GM21717 (cell line): ENCODE measurements around the gene XAGE1A.
"Not testable (repeated sequence)": the region's sequence is repeated elsewhere in the genome, so short reads cannot be mapped to it uniquely, and the experiment has no call there.

ENCODE experiments used
- ATAC-seq: cut with Tn5 transposase; IDR thresholded peaks from one replicate; pipeline ENCODE4 v1.9.1; 2021; ENCODE audit warnings: mild to moderate bottlenecking, moderate library complexity; ENCODE audit not compliant: unreplicated experiment

The XAGE1A gene, protein sequence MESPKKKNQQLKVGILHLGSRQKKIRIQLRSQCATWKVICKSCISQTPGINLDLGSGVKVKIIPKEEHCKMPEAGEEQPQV

DNA sequence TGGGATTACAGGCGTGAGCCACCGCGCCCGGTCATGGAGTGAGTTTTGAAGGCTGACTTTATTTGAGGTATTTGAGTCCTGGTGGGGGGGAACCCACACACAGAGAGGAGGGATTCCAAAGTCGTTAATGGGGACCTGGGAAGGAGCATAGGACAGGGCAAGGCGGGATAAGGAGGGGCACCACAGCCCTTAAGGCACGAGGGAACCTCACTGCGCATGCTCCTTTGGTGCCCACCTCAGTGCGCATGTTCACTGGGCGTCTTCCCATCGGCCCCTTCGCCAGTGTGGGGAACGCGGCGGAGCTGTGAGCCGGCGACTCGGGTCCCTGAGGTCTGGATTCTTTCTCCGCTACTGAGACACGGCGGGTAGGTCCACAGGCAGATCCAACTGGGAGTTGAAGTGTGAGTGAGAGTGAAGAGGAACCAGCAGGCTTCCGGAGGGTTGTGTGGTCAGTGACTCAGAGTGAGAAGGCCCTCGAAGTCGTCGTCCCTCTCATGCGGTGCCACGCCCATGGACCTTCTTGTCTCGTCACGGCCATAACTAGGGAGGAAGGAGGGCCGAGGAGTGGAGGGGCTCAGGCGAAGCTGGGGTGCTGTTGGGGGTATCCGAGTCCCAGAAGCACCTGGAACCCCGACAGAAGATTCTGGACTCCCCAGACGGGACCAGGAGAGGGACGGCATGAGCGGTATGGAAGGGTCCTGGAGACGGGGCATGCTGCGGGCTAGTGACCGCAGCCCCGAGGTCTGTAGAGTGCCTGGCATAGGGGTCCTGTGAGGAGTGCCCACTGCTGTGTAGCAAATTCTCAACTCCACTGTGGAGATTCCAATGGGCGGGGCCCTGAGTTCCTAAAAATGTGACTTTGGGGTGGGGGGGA is at the start of gene XAGE1A:
Gene XAGE1A (plus strand): TSS at position 264 of the 874 bp plus-strand sequence. CDS start 1,554 bp downstream, outside the sequence.
- ATAC-seq = not testable (repeated sequence)

DNA sequence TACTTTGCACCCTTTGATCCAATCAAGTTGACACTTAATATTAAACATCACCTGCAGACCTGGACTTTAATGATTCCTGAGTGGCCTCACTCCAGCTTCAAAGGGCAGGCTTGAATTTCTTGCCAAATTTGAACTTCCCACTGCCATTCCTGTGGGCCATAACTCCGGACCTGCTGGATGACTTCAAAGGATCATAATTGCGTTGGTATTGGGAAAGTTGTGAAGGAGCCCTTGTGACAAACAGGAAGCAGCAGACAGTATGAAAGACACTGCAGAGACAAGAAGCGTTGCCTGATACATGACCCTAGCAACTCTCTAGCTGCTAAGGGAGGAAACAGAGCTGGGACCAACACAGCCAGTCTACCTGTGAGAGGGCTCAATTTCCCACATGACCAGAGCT is 43.6 kb upstream of the XAGE1A start:
- ATAC-seq = not testable (repeated sequence)

- ATAC-seq = not testable (repeated sequence)
Measured at GRCh38 chrX:52471301-52471700, 24.3 kb upstream of the XAGE1A start.

DNA sequence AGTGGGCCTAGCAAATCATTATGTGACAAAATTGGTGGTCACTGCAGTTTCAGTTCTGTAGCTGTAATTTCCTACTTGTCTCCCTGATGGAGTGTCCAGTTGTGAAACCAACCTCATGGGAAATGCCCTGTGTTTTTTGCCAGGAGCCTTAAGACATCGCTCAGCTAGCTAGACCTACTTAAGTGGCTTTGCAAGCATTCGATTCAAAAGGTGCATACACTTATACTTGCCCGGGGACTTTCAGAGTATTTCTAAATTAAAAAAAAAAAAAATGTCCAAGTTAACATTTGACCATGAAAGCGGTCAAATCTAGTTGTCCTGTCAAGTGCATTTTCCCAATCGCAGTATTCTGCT is 788 bp downstream of the XAGE1A start:
- not testable (repeated sequence) for ATAC-seq

DNA sequence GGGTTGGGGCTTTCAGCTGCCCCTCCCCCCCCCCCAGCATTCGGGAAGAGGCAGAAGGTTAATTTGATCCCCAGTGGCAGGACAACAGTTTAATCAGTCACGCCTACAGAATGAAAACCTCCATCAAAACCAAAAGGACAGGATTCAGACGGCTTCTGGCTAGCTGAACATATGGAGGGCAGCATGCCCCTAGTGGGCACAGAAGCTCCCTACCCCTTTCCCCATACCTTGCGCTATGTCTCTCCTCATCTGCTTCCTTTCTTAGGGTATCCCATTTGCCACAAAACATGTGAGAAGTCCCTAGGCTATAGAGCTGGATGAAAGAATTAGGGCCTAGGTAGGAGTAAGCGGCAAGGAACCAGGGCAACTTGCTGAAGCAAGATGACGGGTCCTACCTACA is 5.8 kb downstream of the XAGE1A start:
- not testable (repeated sequence) for ATAC-seq

GRCh38 chrX:52504551-52504950 is 8.9 kb downstream of the XAGE1A start:
- no peak for ATAC-seq

DNA sequence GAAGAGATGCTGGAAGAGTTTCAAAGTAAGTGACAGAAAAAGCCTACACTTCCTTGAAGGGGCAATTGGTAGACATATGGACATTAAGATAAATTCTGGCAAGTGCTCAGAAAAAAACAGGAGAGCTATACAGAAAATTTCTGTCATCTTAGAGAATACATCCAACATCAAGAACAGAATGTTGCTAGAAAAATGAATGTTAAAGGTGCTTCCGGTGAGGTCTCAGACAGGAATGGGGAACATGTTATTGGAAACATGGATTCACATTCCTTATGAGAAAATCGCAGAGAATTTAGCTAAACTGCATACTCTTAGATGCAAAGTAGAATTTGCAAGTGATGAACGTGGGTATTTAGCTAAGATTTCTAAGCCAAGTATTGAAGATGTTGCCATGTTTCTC is 11.7 kb downstream of the XAGE1A start:
- no peak for ATAC-seq

GRCh38 chrX:52509916-52510315 is 14.3 kb downstream of the XAGE1A start:
- ATAC-seq = no peak

- ATAC-seq = not testable (repeated sequence)
Measured at GRCh38 chrX:52511126-52511525, 15.5 kb downstream of the XAGE1A start.

- not testable (repeated sequence) for ATAC-seq
Measured at GRCh38 chrX:52516110-52516986, 20.7 kb downstream of the XAGE1A start.

DNA sequence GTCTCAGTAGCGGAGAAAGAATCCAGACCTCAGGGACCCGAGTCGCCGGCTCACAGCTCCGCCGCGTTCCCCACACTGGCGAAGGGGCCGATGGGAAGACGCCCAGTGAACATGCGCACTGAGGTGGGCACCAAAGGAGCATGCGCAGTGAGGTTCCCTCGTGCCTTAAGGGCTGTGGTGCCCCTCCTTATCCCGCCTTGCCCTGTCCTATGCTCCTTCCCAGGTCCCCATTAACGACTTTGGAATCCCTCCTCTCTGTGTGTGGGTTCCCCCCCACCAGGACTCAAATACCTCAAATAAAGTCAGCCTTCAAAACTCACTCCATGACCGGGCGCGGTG is 21.3 kb downstream of the XAGE1A start, which contains the start of gene XAGE1B:
Gene XAGE1B (minus strand): TSS at position 77 of the 339 bp plus-strand sequence. CDS start 1,536 bp downstream, outside the sequence.
- not testable (repeated sequence) for ATAC-seq

- ATAC-seq = not testable (repeated sequence)
Measured at GRCh38 chrX:52541051-52541450, 45.4 kb downstream of the XAGE1A start.

DNA sequence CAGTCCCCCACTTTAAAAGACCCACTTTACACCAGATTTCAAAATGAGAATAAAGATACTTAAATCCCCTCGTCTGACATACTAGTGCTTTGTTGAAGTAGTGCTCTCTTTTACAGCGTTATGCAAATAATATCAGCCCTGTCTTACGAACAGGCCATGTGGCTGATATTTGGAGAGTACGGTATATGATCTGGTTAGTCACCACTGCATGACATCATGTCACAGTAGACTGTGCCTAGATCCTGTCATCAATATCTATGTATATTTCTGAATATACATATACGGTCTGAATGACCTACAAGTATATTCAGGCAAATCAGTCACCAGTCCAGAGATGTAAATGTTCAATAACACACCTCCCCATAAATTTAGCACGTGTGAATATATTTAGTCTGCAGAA is 46.7 kb downstream of the XAGE1A start:
- ATAC-seq = no peak

- no peak for ATAC-seq
Measured at GRCh38 chrX:52544147-52544840, 48.7 kb downstream of the XAGE1A start.

- not testable (repeated sequence) for ATAC-seq
Measured at GRCh38 chrX:52548769-52549168, 53.2 kb downstream of the XAGE1A start.
